Activated CD4-positive, alpha-beta T cell treated with anti-CD3 and anti-CD28 coated beads for 36 hours (primary cell): ENCODE measurements around the gene CLDN6. TPM values are rescaled to one million over a fixed set of nuclear protein-coding genes. Genes with fewer than 3 reads are reported as not detected.

Experiments
- ATAC-seq: fragments of 200-7000 bp; cut with Tn5 transposase; one replicate; pipeline ENCODE4 v1.10.0; 2021; ENCODE audit warnings: mild to moderate bottlenecking, moderate library complexity
- CTCF ChIA-PET: fragments of 350-600 bp; sonication (Branson Sonifier 250); formaldehyde crosslinking; loops from one replicate; lab custom pipeline; 2021; ENCODE audit warnings: antibody characterized with exemption; lab: Charles Lee
- POLR2A ChIA-PET: fragments of 350-600 bp; sonication (Branson Sonifier 250); formaldehyde crosslinking; loops from one replicate; lab custom pipeline; 2021; ENCODE audit warnings: antibody characterized with exemption, inconsistent platforms; lab: Charles Lee
- DNase-seq: peaks from one replicate; pipeline ENCODE4 v3.0.0-alpha.2; 2020
- H3K27ac Mint-ChIP-seq: one replicate; pipeline ENCODE4 v1.8.0; 2021; ENCODE audit warnings: mixed read lengths
- H3K27me3 Mint-ChIP-seq: one replicate; pipeline ENCODE4 v1.8.0; 2021; ENCODE audit warnings: mixed read lengths
- H3K36me3 Mint-ChIP-seq: one replicate; pipeline ENCODE4 v1.8.0; 2021; ENCODE audit warnings: low read depth, mixed read lengths
- H3K4me1 Mint-ChIP-seq: one replicate; pipeline ENCODE4 v1.8.0; 2021; ENCODE audit warnings: mixed read lengths
- H3K4me3 Mint-ChIP-seq: one replicate; pipeline ENCODE4 v1.8.0; 2021; ENCODE audit warnings: mild to moderate bottlenecking, moderate library complexity, mixed read lengths
- H3K9me3 Mint-ChIP-seq: one replicate; pipeline ENCODE4 v1.8.0; 2021; ENCODE audit warnings: low read depth, mixed read lengths
- intact Hi-C, 2 experiments: fragments of 100-400 bp; cut with DNase I in 1 of 2; cut with micrococcal nuclease in 1 of 2; formaldehyde crosslinking; loops; one replicate each; pipeline versions ENCODE4 v1.14.2 to v1.15.1; 2022 to 2024; cut with DNase I, micrococcal nuclease
- total RNA-seq, 2 experiments: library from RNA; stranded (reverse); gene quantifications; one replicate each; pipeline ENCODE4 v1.2.3, GENCODE V29; 2021

CLDN6 gene
- total RNA-seq, 2 experiments from 2014 or later, result not detected

DNA sequence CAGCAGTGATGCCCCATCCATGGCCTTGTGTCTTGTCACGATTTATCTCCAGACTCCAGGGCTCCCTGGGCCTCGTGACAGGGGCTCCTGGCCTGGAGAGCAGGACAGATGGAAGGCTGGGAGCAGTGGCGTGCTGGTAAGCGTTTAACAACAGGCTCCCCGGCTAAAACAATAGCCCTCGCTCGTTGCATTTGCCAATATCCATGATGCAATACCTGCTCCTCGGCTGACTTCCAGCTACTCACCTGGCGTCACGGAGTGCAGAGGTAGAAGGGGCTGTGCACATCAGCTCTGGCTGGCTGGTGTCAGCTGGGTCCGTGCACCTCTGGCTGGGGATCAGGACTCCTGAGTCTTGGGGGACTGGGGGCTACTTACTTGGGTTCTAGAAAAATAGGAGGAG is 20.3 kb upstream of the CLDN6 start:
- DNase-seq (no peak), ATAC-seq (no peak)
- POLR2A ChIA-PET, result no interaction called here
- no peak overlapping the region for H3K27ac Mint-ChIP-seq
- intact Hi-C loops, result no loop called here
- peaks cover 7% of the 10 kb centered on the region for H3K4me1 Mint-ChIP-seq
- no peak overlapping the region for H3K4me3 Mint-ChIP-seq
- CTCF ChIA-PET, result interaction anchor here (0.7 to 2.6 kb wide), 3 partner anchors 8 to 268 kb away, joined by 3 to 15 read pairs (median 6); no protein-coding TSS in a partner anchor
- no peaks in the 10 kb centered on the region for H3K9me3 Mint-ChIP-seq
- H3K36me3 Mint-ChIP-seq, result no peaks in the 10 kb centered on the region
- H3K27me3 Mint-ChIP-seq, result peaks cover 54% of the 10 kb centered on the region

DNA sequence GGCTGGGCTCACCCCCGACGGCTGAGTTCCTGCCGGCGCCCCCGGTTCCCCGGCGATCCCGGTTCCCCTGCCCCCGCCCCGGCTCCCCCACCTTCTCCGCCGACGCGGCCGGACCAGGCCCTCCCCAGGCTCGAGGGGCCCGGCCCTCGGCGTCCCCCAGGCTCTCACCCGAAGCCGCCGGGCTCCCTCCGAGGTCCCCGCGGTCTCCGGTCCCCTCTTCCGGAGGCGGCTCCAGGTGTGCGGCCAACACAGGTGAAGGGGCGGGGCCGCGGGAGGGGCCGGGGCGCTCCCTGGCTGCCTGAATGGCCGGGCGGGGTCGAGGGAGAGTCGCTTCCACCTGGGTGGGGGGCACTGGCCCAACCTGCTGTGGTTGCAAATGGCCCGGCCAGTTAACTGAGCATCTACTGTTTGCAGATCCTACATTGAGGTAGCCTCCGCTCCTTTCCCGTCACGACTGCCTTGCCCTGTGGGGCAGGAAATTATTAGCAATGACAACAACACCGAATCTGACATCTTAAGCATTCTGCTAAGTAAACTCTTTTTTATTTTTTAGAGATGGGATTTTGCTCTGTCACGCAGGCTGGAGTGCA is 18.8 kb upstream of the CLDN6 start, which contains the start of gene BICDL2:
TSS of gene BICDL2 (minus strand) at position 219 of the 590 bp plus-strand sequence. CDS start 1,448 bp downstream, outside the sequence.
- no peak within 1 kb of the TSS for H3K4me3 Mint-ChIP-seq
- DNase-seq (no peak), ATAC-seq (no peak)
- CTCF ChIA-PET, result interaction anchor here (0.8 kb wide), 1 partner anchor 143 kb away, joined by 3 read pairs; no protein-coding TSS in a partner anchor
- peaks cover 60% of the 10 kb centered on the region for H3K27me3 Mint-ChIP-seq
- POLR2A ChIA-PET, result no interaction called here
- H3K9me3 Mint-ChIP-seq, result no peaks in the 10 kb centered on the region
- peaks cover 7% of the 10 kb centered on the region for H3K4me1 Mint-ChIP-seq
- H3K36me3 Mint-ChIP-seq, result no peaks in the 10 kb centered on the region
- H3K27ac Mint-ChIP-seq, result no peak within 1 kb of the TSS
- intact Hi-C loops, result no loop called here

DNA sequence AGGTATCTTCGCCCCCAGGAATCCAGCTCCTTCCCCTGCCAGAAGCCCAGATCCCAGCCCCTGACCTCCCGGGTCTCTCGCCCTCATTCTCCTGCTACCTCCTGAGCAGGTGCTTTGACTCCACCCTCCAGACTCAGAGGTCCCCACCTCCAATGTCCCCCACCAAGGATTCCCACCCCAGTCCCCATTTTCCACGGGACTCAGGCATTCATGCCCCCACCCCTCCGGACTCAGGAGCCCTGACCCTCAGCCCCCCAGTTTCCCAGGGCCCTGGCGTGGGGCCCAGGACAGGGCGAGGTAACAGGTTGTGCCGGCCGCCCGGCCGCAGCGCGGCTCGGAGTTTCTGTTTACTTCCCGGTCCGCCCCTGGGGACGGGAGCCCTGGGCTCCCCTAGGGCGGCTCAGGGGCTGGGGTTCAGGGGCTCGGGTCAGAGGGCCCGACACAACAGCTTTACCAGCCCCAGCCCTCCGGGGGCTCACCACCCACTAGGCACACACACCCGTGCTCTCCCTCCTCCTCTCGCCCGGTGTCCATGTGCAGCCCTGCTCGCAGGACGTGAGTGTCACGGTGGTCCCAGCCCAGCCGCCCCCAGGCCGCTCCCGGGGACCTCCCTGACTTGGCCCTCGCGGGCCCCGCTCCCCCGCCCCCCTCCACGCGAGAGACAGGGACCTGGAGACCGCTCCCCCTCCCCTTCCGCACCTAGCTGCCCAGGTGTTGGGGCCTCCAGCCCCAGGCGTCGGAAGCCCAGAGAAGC is 18.2 kb upstream of the CLDN6 start:
- no peak for DNase-seq
- Mint-ChIP-seq H3K4me3 (no peak overlapping the region), H3K9me3 (no peaks in the 10 kb centered on the region), H3K27me3 (peaks cover 57% of the 10 kb centered on the region), H3K36me3 (no peaks in the 10 kb centered on the region), H3K4me1 (peaks cover 7% of the 10 kb centered on the region), H3K27ac (no peak overlapping the region)
- intact Hi-C loops, result no loop called here
- ATAC-seq, result no peak
- POLR2A ChIA-PET, result interaction anchor here (0.9 kb wide), 1 partner anchor 8 kb away, joined by 4 read pairs; no protein-coding TSS in a partner anchor
- CTCF ChIA-PET, result interaction anchor here (1.0 to 9.6 kb wide), 3 partner anchors 33 to 96 kb away, joined by 4 to 130 read pairs (median 104); no protein-coding TSS in a partner anchor

DNA sequence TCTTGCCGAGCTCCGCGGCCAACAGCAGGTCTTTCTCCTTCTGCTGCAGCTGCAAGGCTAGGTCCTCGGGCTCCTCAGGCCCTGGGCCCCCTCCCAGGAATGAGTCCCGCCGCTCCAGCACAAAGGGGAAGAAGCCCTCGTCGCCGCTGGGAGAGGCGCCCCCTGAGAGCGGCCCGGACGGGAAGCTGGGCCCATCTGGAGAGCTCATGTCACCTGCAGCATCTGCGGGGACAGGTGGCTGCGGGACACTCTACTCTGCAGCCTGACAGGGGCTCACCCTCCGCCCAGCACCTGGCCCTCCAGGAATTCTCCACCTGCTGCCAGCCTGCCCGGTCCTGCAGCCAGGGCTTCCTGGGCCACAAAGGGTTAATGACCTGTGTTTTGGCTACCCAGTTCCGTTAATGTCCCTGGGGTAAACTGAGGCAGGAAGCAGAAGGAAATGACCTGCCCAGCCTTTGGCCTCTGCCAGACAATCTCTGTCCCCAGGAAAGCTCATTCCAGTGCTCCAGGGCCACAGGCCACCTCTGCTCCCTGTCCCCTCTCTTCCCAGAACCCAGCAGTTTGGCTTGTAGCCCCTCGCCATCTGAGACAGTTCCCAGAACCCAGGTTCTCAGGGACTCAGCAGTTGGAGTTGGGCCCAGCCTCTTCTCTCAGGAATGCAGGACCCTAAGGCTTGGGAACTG is 17.4 kb upstream of the CLDN6 start:
- H3K27me3 Mint-ChIP-seq, result peaks cover 61% of the 10 kb centered on the region
- CTCF ChIA-PET, result interaction anchor here (0.9 to 9.6 kb wide), 9 partner anchors 10 to 124 kb away, joined by 3 to 130 read pairs (median 4); no protein-coding TSS in a partner anchor
- intact Hi-C loops, result no loop called here
- H3K4me1 Mint-ChIP-seq, result peaks cover 7% of the 10 kb centered on the region
- DNase-seq (no peak), ATAC-seq (no peak)
- H3K36me3 Mint-ChIP-seq, result no peaks in the 10 kb centered on the region
- H3K4me3 Mint-ChIP-seq, result no peak overlapping the region
- H3K27ac Mint-ChIP-seq, result no peak overlapping the region
- H3K9me3 Mint-ChIP-seq, result no peaks in the 10 kb centered on the region
- POLR2A ChIA-PET, result interaction anchor here (0.9 kb wide), 1 partner anchor 9 kb away, joined by 4 read pairs; no protein-coding TSS in a partner anchor

DNA sequence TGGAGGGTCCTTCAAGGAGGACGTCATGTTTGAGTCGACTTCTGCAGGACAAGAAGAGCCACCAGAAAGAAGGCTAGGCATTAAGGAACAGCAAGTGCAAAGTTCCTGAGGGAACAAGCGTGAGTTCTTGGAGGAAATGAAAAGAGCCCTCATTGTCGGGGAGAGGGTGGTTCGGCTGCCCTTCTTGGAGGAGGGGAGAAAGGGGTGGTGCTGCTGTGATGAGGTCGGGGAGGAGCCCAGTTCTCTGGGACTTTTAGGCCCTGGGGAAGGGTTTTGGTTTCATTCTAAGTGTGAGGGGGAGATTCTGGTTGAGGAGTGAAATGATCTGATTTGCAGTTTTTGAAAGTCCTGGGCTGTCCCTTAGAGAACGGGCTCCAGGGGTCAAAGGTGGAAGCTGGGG is 14.6 kb upstream of the CLDN6 start:
- DNase-seq (no peak), ATAC-seq (no peak)
- Mint-ChIP-seq H3K4me1 (peaks cover 26% of the 10 kb centered on the region), H3K36me3 (no peaks in the 10 kb centered on the region), H3K9me3 (no peaks in the 10 kb centered on the region), H3K27ac (no peak overlapping the region), H3K4me3 (no peak overlapping the region), H3K27me3 (peaks cover 54% of the 10 kb centered on the region)
- ChIA-PET CTCF (interaction anchor here (0.9 to 9.6 kb wide), 8 partner anchors 11 to 135 kb away, joined by 3 to 130 read pairs (median 27); partner anchors contain the start of genes HCFC1R1, MMP25 and TNFRSF12A), POLR2A (interaction anchor here (0.9 kb wide), 1 partner anchor 92 kb away, joined by 4 read pairs; no protein-coding TSS in a partner anchor)
- intact Hi-C loops, result no loop called here

DNA sequence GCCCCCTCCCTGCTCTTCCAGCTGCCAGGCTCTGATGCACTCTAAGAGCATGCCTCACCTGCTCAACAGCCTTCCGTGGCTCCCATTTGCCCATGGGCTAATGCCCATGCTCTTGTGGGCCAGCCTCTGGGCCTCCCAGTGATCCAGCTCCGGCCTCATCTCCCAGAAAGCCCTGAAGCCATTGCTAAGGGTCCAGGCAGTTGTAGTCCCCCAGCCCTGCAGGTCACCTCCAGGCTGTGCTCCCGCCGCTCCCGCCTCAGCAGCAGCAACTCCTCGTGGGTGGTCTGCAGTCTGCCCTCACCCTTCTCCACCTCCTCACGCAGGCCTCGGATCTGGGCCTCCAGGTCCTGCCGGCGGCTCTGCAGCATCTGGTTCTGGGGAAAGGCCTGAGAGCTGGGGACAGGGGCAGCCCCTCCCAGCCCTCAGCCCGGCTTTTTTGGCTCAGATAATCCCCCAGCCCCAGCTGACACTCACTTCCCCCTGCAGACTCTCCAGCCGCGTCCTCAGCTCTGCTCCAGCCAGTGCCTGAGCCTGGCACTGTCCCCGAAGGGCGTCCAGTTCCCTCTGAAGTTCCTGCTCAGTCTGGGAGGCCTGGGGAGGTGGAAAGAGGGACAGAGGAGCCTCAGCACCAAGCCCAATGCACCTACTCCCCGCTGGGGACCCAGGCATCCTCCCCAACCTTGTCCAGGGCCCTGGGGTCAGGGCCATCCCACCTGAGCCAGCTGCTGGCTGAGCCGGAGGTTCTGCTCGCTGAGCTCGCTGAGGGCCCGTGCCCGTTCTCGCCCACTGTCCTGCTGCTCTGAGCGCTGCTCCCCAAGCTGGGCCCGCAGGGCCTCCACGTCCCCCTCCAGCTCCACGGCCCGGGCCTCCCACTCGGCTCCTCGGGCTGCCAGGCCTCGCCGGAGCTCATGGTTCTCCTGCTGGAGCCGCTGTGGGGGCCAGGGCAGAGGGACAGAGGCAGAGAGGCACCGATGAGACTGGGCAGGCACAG is 12.5 kb upstream of the CLDN6 start:
- DNase-seq, result no peak
- Mint-ChIP-seq H3K4me1 (peaks cover 20% of the 10 kb centered on the region), H3K27ac (no peak overlapping the region), H3K27me3 (peaks cover 42% of the 10 kb centered on the region), H3K9me3 (no peaks in the 10 kb centered on the region), H3K4me3 (peak overlapping the region; percentile 67), H3K36me3 (peaks cover 12% of the 10 kb centered on the region)
- no peak for ATAC-seq
- POLR2A ChIA-PET, result interaction anchor here (1.6 kb wide), 1 partner anchor 21 kb away, joined by 3 read pairs; no protein-coding TSS in a partner anchor
- CTCF ChIA-PET, result interaction anchor here (0.6 to 9.6 kb wide), 23 partner anchors 9 to 661 kb away, joined by 3 to 130 read pairs (median 5); partner anchors contain the start of genes HCFC1R1, IL32, KREMEN2 and MMP25
- intact Hi-C loops, result no loop called here

DNA sequence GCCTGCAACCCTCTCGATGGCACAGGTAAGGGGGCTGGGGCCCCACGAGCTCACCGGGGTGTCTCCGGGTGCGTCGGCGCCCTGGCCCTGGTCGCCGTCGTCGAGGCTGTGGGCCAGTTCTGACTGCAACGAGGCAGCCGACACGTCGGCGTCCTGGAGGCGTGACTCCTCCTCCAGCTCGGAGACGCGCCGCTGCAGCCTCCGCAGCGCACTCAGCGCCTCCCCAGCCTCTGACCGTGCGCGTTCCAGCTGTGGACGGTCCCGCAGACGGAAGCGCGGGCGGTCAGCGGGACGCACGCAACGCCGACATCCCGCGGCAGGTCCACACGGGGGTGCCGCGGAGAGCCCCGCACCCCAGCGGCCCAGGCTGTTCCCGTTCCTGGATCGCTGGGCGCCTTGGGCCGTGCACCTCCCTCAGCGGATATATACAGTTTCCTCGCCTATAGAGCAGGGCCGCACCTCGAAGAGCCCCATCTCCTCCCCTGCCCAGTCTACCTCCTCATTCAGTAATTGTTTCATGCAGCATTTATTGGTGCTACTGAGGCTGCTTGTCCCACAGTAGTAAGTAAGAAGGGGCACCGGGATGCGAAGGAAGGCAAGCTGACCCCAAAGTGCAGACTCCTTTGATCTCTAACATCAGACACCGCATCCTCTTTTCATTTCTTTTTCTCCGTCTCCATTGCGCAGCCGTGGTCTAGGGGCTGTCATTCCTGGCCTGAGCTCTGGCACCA is 11.7 kb upstream of the CLDN6 start:
- peak overlapping the region; percentile 65 for H3K27ac Mint-ChIP-seq
- ATAC-seq (peak; percentile 69), DNase-seq (peak; percentile 85)
- H3K4me1 Mint-ChIP-seq, result peaks cover 23% of the 10 kb centered on the region
- H3K36me3 Mint-ChIP-seq, result peaks cover 12% of the 10 kb centered on the region
- intact Hi-C loops, result loop anchor here in 1 of 2 experiments (1.0 to 2.0 kb wide), 2 partner anchors 61 to 71 kb away; partner anchors contain the start of gene PAQR4
- ChIA-PET POLR2A (interaction anchor here (1.2 to 1.6 kb wide), 2 partner anchors 10 to 22 kb away, joined by 3 read pairs; partner anchors contain the start of gene TNFRSF12A), CTCF (interaction anchor here (0.7 to 9.6 kb wide), 17 partner anchors 9 to 153 kb away, joined by 3 to 130 read pairs (median 5); partner anchors contain the start of genes IL32, MMP25 and TNFRSF12A)
- H3K4me3 Mint-ChIP-seq, result peak overlapping the region; percentile 67
- H3K9me3 Mint-ChIP-seq, result no peaks in the 10 kb centered on the region
- peaks cover 37% of the 10 kb centered on the region for H3K27me3 Mint-ChIP-seq

DNA sequence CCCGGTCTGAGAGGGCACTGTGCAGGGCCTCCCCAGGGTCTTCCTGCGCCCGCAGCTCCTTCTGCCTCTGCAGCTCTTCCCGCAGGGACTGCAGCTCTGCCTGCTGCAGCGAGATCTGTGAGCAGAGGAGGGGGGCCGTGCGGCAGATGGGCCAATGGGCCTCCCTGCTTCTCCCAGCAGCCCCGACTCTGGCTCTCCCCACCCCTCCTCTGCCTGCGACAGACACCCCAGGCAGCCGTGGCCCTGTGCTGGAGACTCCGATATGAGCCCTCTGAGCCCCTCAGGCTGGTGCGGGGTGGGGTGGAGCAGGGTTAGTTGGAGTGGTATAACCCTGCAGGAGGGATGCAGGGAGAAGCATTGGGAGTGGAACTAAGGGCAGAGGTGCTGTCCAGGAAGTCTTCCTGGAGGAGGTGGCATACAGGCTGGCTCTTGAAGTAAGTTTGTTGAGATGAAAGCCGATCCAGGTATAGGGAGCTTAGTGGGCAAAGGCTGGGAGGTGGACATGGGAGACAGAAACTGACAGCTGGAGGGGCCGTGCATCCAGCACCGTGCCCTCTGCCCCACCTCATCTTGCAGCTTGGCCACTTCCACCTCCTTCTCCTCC is 10.8 kb upstream of the CLDN6 start:
- Mint-ChIP-seq H3K27me3 (peaks cover 33% of the 10 kb centered on the region), H3K36me3 (peaks cover 14% of the 10 kb centered on the region), H3K27ac (peak overlapping the region; percentile 29), H3K4me1 (peaks cover 26% of the 10 kb centered on the region), H3K9me3 (no peaks in the 10 kb centered on the region), H3K4me3 (peak overlapping the region; percentile 67)
- intact Hi-C loops, result loop anchor here (1.0 to 2.0 kb wide), 5 partner anchors 26 to 277 kb away; partner anchors contain the start of genes PAQR4 (in 1 of the 2) and SRRM2 (in 1 of the 2)
- ChIA-PET CTCF (interaction anchor here (0.6 to 9.6 kb wide), 31 partner anchors 9 to 168 kb away, joined by 3 to 130 read pairs (median 5); partner anchors contain the start of genes CLDN6, IL32, KREMEN2 and MMP25), POLR2A (interaction anchor here (0.9 to 1.2 kb wide), 4 partner anchors 9 to 36 kb away, joined by 3 to 4 read pairs (median 3); partner anchors contain the start of genes IL32 and TNFRSF12A)
- no peak for ATAC-seq
- peak; percentile 32 for DNase-seq
